Endothelial cell of umbilical vein (primary cell): Measurements from ENCODE around the gene TJP3. TPM values are rescaled to one million over a fixed set of nuclear protein-coding genes. Genes with fewer than 3 reads are reported as not detected.

Experiments used
- BruUV-seq: library from RNA; stranded (reverse); fragments of 400-500 nt; replicated peaks from 2 replicates; lab custom pipeline; 2021; lab: Mats Ljungman, UMichigan
- CTCF ChIA-PET: fragments of 300-600, 350-600 bp; sonication (Branson Sonifier 250); formaldehyde crosslinking; loops from one replicate; lab custom pipeline; 2021; ENCODE audit warnings: antibody characterized with exemption, inconsistent platforms; lab: Charles Lee
- POLR2A ChIA-PET: fragments of 300-600, 350-600 bp; sonication (Branson Sonifier 250); formaldehyde crosslinking; loops from one replicate; lab custom pipeline; 2021; ENCODE audit warnings: antibody characterized with exemption, inconsistent platforms; lab: Charles Lee
- DNase-seq: peaks from one replicate; pipeline ENCODE4 v3.0.0-alpha.2; 2011; ENCODE audit warnings: low read depth, low spot score
- FAIRE-seq: peaks from 2 replicates; lab custom pipeline; 2011; peaks lifted over from hg19 to GRCh38; lab: Jason Lieb, UNC
- H2AFZ ChIP-seq: 2 replicates; pipeline ENCODE4 v1.6.0; 2012; ENCODE audit warnings: low read depth, low read length, control low read depth, inconsistent platforms
- H3K27ac ChIP-seq: 2 replicates; pipeline ENCODE4 v1.5.1; 2011; ENCODE audit warnings: low read depth, mild to moderate bottlenecking, control low read depth, low read length, moderate library complexity; ENCODE audit not compliant: insufficient read depth
- H3K27me3 ChIP-seq, 2 experiments: 2 replicates each; pipeline versions ENCODE4 v1.6.0 to v1.6.1; 2011; ENCODE audit warnings: low read length in 2 of 2, mixed read lengths in 1 of 2; ENCODE audit not compliant: control insufficient read depth in 2 of 2, insufficient read depth in 2 of 2
- H3K36me3 ChIP-seq, 2 experiments: 2 replicates in 1 of 2; 3 replicates in 1 of 2; pipeline ENCODE4 v1.5.1; 2011; ENCODE audit warnings: low read length in 2 of 2, mild to moderate bottlenecking in 1 of 2, moderate library complexity in 1 of 2; ENCODE audit not compliant: control insufficient read depth in 2 of 2, insufficient read depth in 2 of 2; ENCODE audit errors: extremely low read depth in 1 of 2
- H3K4me1 ChIP-seq: 3 replicates; pipeline ENCODE4 v1.5.1; 2011; ENCODE audit warnings: mild to moderate bottlenecking, low read length; ENCODE audit not compliant: control insufficient read depth, insufficient read depth; ENCODE audit errors: extremely low read depth
- H3K4me2 ChIP-seq: 2 replicates; pipeline ENCODE4 v1.6.1; 2011; ENCODE audit warnings: low read length, control low read depth, mixed read lengths; ENCODE audit not compliant: insufficient read depth
- H3K4me3 ChIP-seq, 3 experiments: fragments of 200-600 bp in 1 of 3; sonication (generic), shearing (Covaris generic) in 1 of 3; replicated peaks in 1 of 3; 2 replicates each; pipeline ENCODE4 v1.5.1; 2011 to 2016; ENCODE audit warnings: control low read depth in 3 of 3, low read length in 3 of 3, mild to moderate bottlenecking in 2 of 3, inconsistent platforms in 1 of 3, low read depth in 1 of 3, moderate library complexity in 1 of 3; ENCODE audit not compliant: insufficient read depth in 1 of 3
- H3K79me2 ChIP-seq: 2 replicates; pipeline ENCODE4 v1.6.0; 2012; ENCODE audit warnings: low read length, inconsistent platforms; ENCODE audit not compliant: control insufficient read depth, insufficient read depth
- H3K9ac ChIP-seq: replicated peaks from 2 replicates; pipeline ENCODE3; 2011; ENCODE audit warnings: low read length, control low read depth; ENCODE audit not compliant: insufficient read depth; ENCODE audit errors: extremely low read depth
- H3K9me1 ChIP-seq: replicated peaks from 3 replicates; pipeline ENCODE4 v1.6.0; 2011; ENCODE audit warnings: mild to moderate bottlenecking, low read length; ENCODE audit not compliant: control insufficient read depth, insufficient read depth; ENCODE audit errors: extremely low read depth
- H3K9me3 ChIP-seq: replicated peaks from 2 replicates; pipeline ENCODE4 v1.5.1; 2012; ENCODE audit warnings: low read length, inconsistent platforms; ENCODE audit not compliant: control insufficient read depth, insufficient read depth
- H4K20me1 ChIP-seq: replicated peaks from 2 replicates; pipeline ENCODE3; 2011; ENCODE audit warnings: mild to moderate bottlenecking, low read length; ENCODE audit not compliant: control insufficient read depth, insufficient read depth; ENCODE audit errors: extremely low read depth
- CTCF ChIP-seq, 2 donors: IDR thresholded peaks; 1 replicate in 1 of 2; 2 replicates in 1 of 2; pipeline ENCODE4 v1.5.1; 2011; ENCODE audit warnings: low read length in 2 of 2, mild to moderate bottlenecking in 2 of 2, moderate library complexity in 2 of 2, control low read depth in 1 of 2, inconsistent platforms in 1 of 2, low read depth in 1 of 2; ENCODE audit not compliant: insufficient read depth in 1 of 2; ENCODE audit errors: extremely low read depth in 1 of 2
- EZH2 ChIP-seq: IDR thresholded peaks from 2 replicates; pipeline ENCODE4 v1.6.1; 2012; ENCODE audit warnings: borderline replicate concordance, low read depth, mild to moderate bottlenecking, moderate library complexity, low read length, inconsistent platforms; ENCODE audit not compliant: severe bottlenecking
- FOS ChIP-seq: IDR thresholded peaks from 2 replicates; pipeline ENCODE4 v1.6.1; 2011; ENCODE audit warnings: mild to moderate bottlenecking, low read length, moderate library complexity, borderline replicate concordance; ENCODE audit not compliant: insufficient read depth
- GATA2 ChIP-seq: IDR thresholded peaks from 2 replicates; pipeline ENCODE4 v1.7.0; 2011; ENCODE audit warnings: low read depth, mild to moderate bottlenecking, moderate library complexity, mixed read lengths, low read length; ENCODE audit not compliant: insufficient read length, insufficient read depth
- JUN ChIP-seq: IDR thresholded peaks from 2 replicates; pipeline ENCODE4 v1.6.1; 2011; ENCODE audit warnings: borderline replicate concordance, low read depth; ENCODE audit not compliant: insufficient read length, insufficient read depth
- MAX ChIP-seq: IDR thresholded peaks from 2 replicates; pipeline ENCODE4 v1.6.1; 2011; ENCODE audit not compliant: insufficient read depth, insufficient read length
- MYC ChIP-seq: IDR thresholded peaks from one replicate; pipeline ENCODE4 v1.6.1; 2011; ENCODE audit warnings: mild to moderate bottlenecking, low read depth, low read length
- POLR2A ChIP-seq: IDR thresholded peaks from 2 replicates; pipeline ENCODE4 v1.6.1; 2012; ENCODE audit warnings: low read depth, mild to moderate bottlenecking, control low read depth, low read length
- POLR2AphosphoS5 ChIP-seq: IDR thresholded peaks from 2 replicates; pipeline ENCODE4 v1.6.1; 2012; ENCODE audit warnings: low read depth, mild to moderate bottlenecking, control low read depth, low read length, moderate library complexity; ENCODE audit not compliant: insufficient read depth
- dilution Hi-C: fragments of 300-500 bp; cut with MboI; formaldehyde crosslinking; loops from one replicate; pipeline ENCODE4 v1.15.0; 2019; ENCODE audit warnings: low sequenced_read_pairs; ENCODE audit not compliant: extremely low pct_ligation_motif_present
- intact Hi-C: fragments of 100-400 bp; cut with micrococcal nuclease; formaldehyde crosslinking; loops from one replicate; pipeline ENCODE4 v1.10.0; 2022
- polyA plus RNA-seq, 4 experiments: library from polyadenylated mRNA; depleted of rRNA in 3 of 4; stranded (reverse) in 3 of 4; unstranded in 1 of 4; fragments of >200 nt; gene quantifications; 2 replicates each; pipeline versions ENCODE4 v1.2.1 to v1.2.3, GENCODE V29; 2011 to 2012; ENCODE audit warnings: missing spikeins in 1 of 4
- total RNA-seq: library from RNA; stranded (reverse); gene quantifications from 2 replicates; pipeline ENCODE4 v1.2.3, GENCODE V29; 2021

Gene TJP3
- total and polyA plus RNA-seq, 2 donors (not counting 3 experiments of a cell fraction or from before 2014, with no cell fraction given): 0.10 TPM; not detected in 1

- Histone ChIP-seq H4K20me1 (no peaks in the 10 kb centered on the region), H3K9me3 (no peaks in the 10 kb centered on the region), H3K79me2 (peaks cover 23% of the 10 kb centered on the region), H3K4me1 (peaks cover 11% of the 10 kb centered on the region), H3K36me3 (peaks cover 0 to 11% of the 10 kb centered on the region in 2 experiments), H3K9ac (peak overlapping the region; percentile 95), H3K4me3 (peak overlapping the region in 1 of 3 experiments; percentile 73), H2AFZ (peak overlapping the region; percentile 99), H3K27ac (peak overlapping the region; percentile 92), H3K4me2 (peak overlapping the region; percentile 63), H3K27me3 (no peaks in the 10 kb centered on the region), H3K9me1 (no peaks in the 10 kb centered on the region)
- DNase-seq (no peak), FAIRE-seq (no peak)
- POLR2A ChIA-PET: interaction anchor here (0.6 to 1.3 kb wide), 2 partner anchors 65 to 223 kb away, joined by 3 read pairs; partner anchors contain the start of gene EEF2
- BruUV-seq: no TSS peak
- dilution Hi-C loops (no loop called here), intact Hi-C loops (loop anchor here (2.0 kb wide), 1 partner anchor 207 kb away; no protein-coding TSS in a partner anchor)
- TF ChIP-seq EZH2 (no peak), FOS (no peak), MYC (no peak), POLR2A (no peak), CTCF (IDR thresholded peaks at IDR 0.05; ENCODE audit: extremely low read depth in 1 of 2, insufficient read depth in 1 of 2, low read depth in 1 of 2, low read length in 2 of 2) (no peak), JUN (no peak), GATA2 (no peak), POLR2AphosphoS5 (no peak), MAX (no peak)
- CTCF ChIA-PET: interaction anchor here (0.7 to 3.6 kb wide), 3 partner anchors 9 to 226 kb away, joined by 3 to 19 read pairs (median 3); no protein-coding TSS in a partner anchor
These were observed 53.9 kb downstream of the TJP3 start for GRCh38 chr19:3762130-3762473.
